HFFc6 (cell line): Measurements from ENCODE around the gene MAGI1. TPM values are rescaled to one million over a fixed set of nuclear protein-coding genes. Genes with fewer than 3 reads are reported as not detected.

Experiments
- DNase-seq: peaks from one replicate; pipeline ENCODE4 v3.0.0-alpha.2; 2018
- H3K27ac Mint-ChIP-seq: 2 replicates; pipeline ENCODE4 v1.8.0; 2020; ENCODE audit warnings: mild to moderate bottlenecking, mixed read lengths
- H3K27me3 Mint-ChIP-seq: 2 replicates; pipeline ENCODE4 v1.8.0; 2021; ENCODE audit warnings: mild to moderate bottlenecking, moderate library complexity, mixed read lengths; ENCODE audit not compliant: insufficient read depth
- H3K36me3 Mint-ChIP-seq: 2 replicates; pipeline ENCODE4 v1.8.0; 2021; ENCODE audit warnings: low read depth, mixed read lengths
- H3K4me1 Mint-ChIP-seq: 2 replicates; pipeline ENCODE4 v1.8.0; 2020; ENCODE audit warnings: low read depth, mixed read lengths
- H3K4me3 Mint-ChIP-seq: 2 replicates; pipeline ENCODE4 v1.8.0; 2020; ENCODE audit warnings: mild to moderate bottlenecking, moderate library complexity, mixed read lengths
- H3K9me3 Mint-ChIP-seq: 2 replicates; pipeline ENCODE4 v1.8.0; 2020; ENCODE audit warnings: mild to moderate bottlenecking, mixed read lengths
- CTCF ChIP-seq: fragments of 200-600 bp; sonication (generic); IDR thresholded peaks from 2 replicates; pipeline ENCODE4 v1.5.0; 2021; ENCODE audit warnings: antibody characterized with exemption, mild to moderate bottlenecking
- total RNA-seq, 6 experiments: library from RNA; stranded (reverse); fragmentation: NEBNext Ultra II Directional; extraction: Animal tissue kit (Norgen Biotek cat#: 25700); gene quantifications; 2 replicates in 1 of 6; 3 replicates in 5 of 6; pipeline ENCODE4 v1.2.3, GENCODE V29; 2021

MAGI1 gene
- total RNA-seq, 6 experiments from 2014 or later = 21.1 to 30.5 (median 22.4) TPM

- no peak for TF ChIP-seq CTCF
- Mint-ChIP-seq H3K27ac (no peak overlapping the region), H3K4me1 (peaks cover 18% of the 10 kb centered on the region), H3K4me3 (no peak overlapping the region), H3K27me3 (no peaks in the 10 kb centered on the region; the same call in 1 of the 2 replicates), H3K9me3 (no peaks in the 10 kb centered on the region), H3K36me3 (peaks cover 6% of the 10 kb centered on the region; the same call in 1 of the 2 replicates)
- DNase-seq = no peak
Measured at GRCh38 chr3:65623362-65623761, 415.4 kb downstream of the MAGI1 start.

- Mint-ChIP-seq H3K27ac (0 out of 2 replicates have a peak overlapping the region, but pooled peaks have one; percentile 2), H3K4me1 (peaks cover 25% of the 10 kb centered on the region), H3K36me3 (peaks cover 6% of the 10 kb centered on the region; the same call in 1 of the 2 replicates), H3K9me3 (no peaks in the 10 kb centered on the region), H3K27me3 (no peaks in the 10 kb centered on the region; the same call in none of the 2 replicates), H3K4me3 (no peak overlapping the region)
- TF ChIP-seq CTCF = no peak
- DNase-seq = no peak
Measured at GRCh38 chr3:65619888-65620287, 418.8 kb downstream of the MAGI1 start.

- no peak overlapping the region for H3K4me3 Mint-ChIP-seq
- 0 out of 2 replicates have a peak overlapping the region, but pooled peaks have one; percentile 2 for H3K27ac Mint-ChIP-seq
- H3K36me3 Mint-ChIP-seq = peaks cover 6% of the 10 kb centered on the region; the same call in 1 of the 2 replicates
- TF ChIP-seq CTCF = no peak
- H3K9me3 Mint-ChIP-seq = no peaks in the 10 kb centered on the region
- peaks cover 3% of the 10 kb centered on the region for H3K27me3 Mint-ChIP-seq
- peaks cover 25% of the 10 kb centered on the region for H3K4me1 Mint-ChIP-seq
- peak; percentile 4 for DNase-seq
Measured at GRCh38 chr3:65619451-65619881, 419.3 kb downstream of the MAGI1 start.

GRCh38 chr3:65618599-65618998 is 420.1 kb downstream of the MAGI1 start:
- Mint-ChIP-seq H3K9me3 (no peaks in the 10 kb centered on the region), H3K4me3 (no peak overlapping the region), H3K27me3 (peaks cover 3% of the 10 kb centered on the region), H3K27ac (no peak overlapping the region), H3K4me1 (peaks cover 29% of the 10 kb centered on the region), H3K36me3 (peaks cover 6% of the 10 kb centered on the region; the same call in 1 of the 2 replicates)
- no peak for DNase-seq
- no peak for TF ChIP-seq CTCF

GRCh38 chr3:65617787-65618186 is 420.9 kb downstream of the MAGI1 start:
- DNase-seq = no peak
- Mint-ChIP-seq H3K27ac (no peak overlapping the region), H3K27me3 (peaks cover 3% of the 10 kb centered on the region), H3K4me3 (no peak overlapping the region), H3K36me3 (peaks cover 6% of the 10 kb centered on the region; the same call in 1 of the 2 replicates), H3K4me1 (peaks cover 31% of the 10 kb centered on the region), H3K9me3 (no peaks in the 10 kb centered on the region)
- no peak for TF ChIP-seq CTCF
